Mesenchymal stem cell (in vitro differentiated cells and primary cell): ENCODE measurements around the gene COX8C.

ENCODE experiments used
- DNase-seq: peaks from one replicate; pipeline ENCODE4 v3.0.0-alpha.2; 2013
- H2AFZ ChIP-seq: one replicate; pipeline ENCODE4 v1.6.1; 2013; ENCODE audit warnings: low read depth, mild to moderate bottlenecking, control low read depth, inconsistent platforms, low read length, moderate library complexity
- H2AK5ac ChIP-seq: 2 replicates; pipeline ENCODE4 v1.6.1; 2013; ENCODE audit warnings: low read length, moderate library complexity, mild to moderate bottlenecking, inconsistent platforms; ENCODE audit not compliant: severe bottlenecking
- H2BK120ac ChIP-seq: one replicate; pipeline ENCODE4 v1.6.1; 2013; ENCODE audit warnings: low read depth, mild to moderate bottlenecking, inconsistent platforms, low read length, moderate library complexity
- H2BK12ac ChIP-seq, 2 experiments: one replicate each; pipeline ENCODE4 v1.6.1; 2013; ENCODE audit warnings: inconsistent platforms in 2 of 2, low read length in 2 of 2, mild to moderate bottlenecking in 2 of 2, moderate library complexity in 2 of 2, control low read depth in 1 of 2
- H2BK15ac ChIP-seq: one replicate; pipeline ENCODE4 v1.6.1; 2013; ENCODE audit warnings: mild to moderate bottlenecking, low read depth, inconsistent platforms; ENCODE audit not compliant: poor library complexity, severe bottlenecking
- H2BK5ac ChIP-seq: 2 replicates; pipeline ENCODE4 v1.6.1; 2013; ENCODE audit warnings: low read depth, mild to moderate bottlenecking, low read length, control low read depth, inconsistent platforms; ENCODE audit not compliant: poor library complexity, severe bottlenecking
- H3K14ac ChIP-seq, 2 experiments: one replicate each; pipeline ENCODE4 v1.6.1; 2013; ENCODE audit warnings: inconsistent platforms in 2 of 2, low read length in 2 of 2, control low read depth in 1 of 2, mild to moderate bottlenecking in 1 of 2, moderate library complexity in 1 of 2
- H3K18ac ChIP-seq, 2 experiments: one replicate each; pipeline ENCODE4 v1.6.1; 2013; ENCODE audit warnings: inconsistent platforms in 2 of 2, low read length in 2 of 2, control low read depth in 1 of 2, low read depth in 1 of 2, mild to moderate bottlenecking in 1 of 2
- H3K23ac ChIP-seq, 2 experiments: one replicate each; pipeline ENCODE4 v1.6.1; 2013; ENCODE audit warnings: inconsistent platforms in 2 of 2, low read length in 2 of 2, mild to moderate bottlenecking in 2 of 2, moderate library complexity in 2 of 2, control low read depth in 1 of 2
- H3K27ac ChIP-seq: 2 replicates; pipeline ENCODE4 v1.5.1; 2013; ENCODE audit warnings: mild to moderate bottlenecking, moderate library complexity, low read length, control low read depth, inconsistent platforms; ENCODE audit not compliant: poor library complexity, severe bottlenecking
- H3K27me3 ChIP-seq, 2 experiments: 2 replicates each; pipeline versions ENCODE4 v1.6.1 to v1.7.0; 2013; ENCODE audit warnings: low read length in 2 of 2, mild to moderate bottlenecking in 2 of 2, moderate library complexity in 2 of 2, control low read depth in 1 of 2, inconsistent platforms in 1 of 2; ENCODE audit not compliant: control insufficient read depth in 1 of 2, insufficient read depth in 1 of 2
- H3K36me3 ChIP-seq, 2 experiments: 2 replicates each; pipeline versions ENCODE4 v1.6.1 to v1.7.0; 2013; ENCODE audit warnings: low read length in 2 of 2, control low read depth in 1 of 2, inconsistent platforms in 1 of 2, low read depth in 1 of 2, mild to moderate bottlenecking in 1 of 2; ENCODE audit not compliant: insufficient read depth in 2 of 2, control insufficient read depth in 1 of 2
- H3K4ac ChIP-seq, 2 experiments: one replicate each; pipeline ENCODE4 v1.6.1; 2013; ENCODE audit warnings: inconsistent platforms in 2 of 2, low read length in 2 of 2, mild to moderate bottlenecking in 2 of 2, moderate library complexity in 2 of 2, control low read depth in 1 of 2, low read depth in 1 of 2
- H3K4me1 ChIP-seq: 2 replicates; pipeline ENCODE4 v1.6.1; 2013; ENCODE audit warnings: low read depth, low read length, control low read depth; ENCODE audit not compliant: control insufficient read depth, insufficient read depth
- H3K4me2 ChIP-seq: 2 replicates; pipeline ENCODE4 v1.6.1; 2013; ENCODE audit warnings: low read length, mild to moderate bottlenecking, inconsistent platforms; ENCODE audit not compliant: poor library complexity, severe bottlenecking
- H3K4me3 ChIP-seq, 2 experiments: 2 replicates each; pipeline versions ENCODE4 v1.5.1 to v1.7.0; 2013; ENCODE audit warnings: low read length in 2 of 2, mild to moderate bottlenecking in 2 of 2, control low read depth in 1 of 2, low read depth in 1 of 2; ENCODE audit not compliant: insufficient read depth in 1 of 2
- H3K79me1 ChIP-seq: replicated peaks from 2 replicates; pipeline ENCODE4 v1.6.1; 2013; ENCODE audit warnings: mild to moderate bottlenecking, control low read depth, low read length, inconsistent platforms; ENCODE audit not compliant: poor library complexity, severe bottlenecking
- H3K9ac ChIP-seq: 2 replicates; pipeline ENCODE4 v1.7.0; 2013; ENCODE audit warnings: mild to moderate bottlenecking, low read length, moderate library complexity
- H3K9me3 ChIP-seq: 2 replicates; pipeline ENCODE4 v1.7.0; 2013; ENCODE audit warnings: mild to moderate bottlenecking, low read length; ENCODE audit not compliant: control insufficient read depth
- H4K8ac ChIP-seq: one replicate; pipeline ENCODE4 v1.6.1; 2013; ENCODE audit warnings: inconsistent platforms, mild to moderate bottlenecking, low read length, moderate library complexity
- H4K91ac ChIP-seq: one replicate; pipeline ENCODE4 v1.6.1; 2013; ENCODE audit warnings: mild to moderate bottlenecking, low read length, inconsistent platforms
- WGBS: methylation state at CpG from one replicate; pipeline ENCODE4 v1.1.7; 2013; ENCODE audit warnings: mixed read lengths; 5-methylcytosine and 5-hydroxymethylcytosine counted together

Gene COX8C

DNA sequence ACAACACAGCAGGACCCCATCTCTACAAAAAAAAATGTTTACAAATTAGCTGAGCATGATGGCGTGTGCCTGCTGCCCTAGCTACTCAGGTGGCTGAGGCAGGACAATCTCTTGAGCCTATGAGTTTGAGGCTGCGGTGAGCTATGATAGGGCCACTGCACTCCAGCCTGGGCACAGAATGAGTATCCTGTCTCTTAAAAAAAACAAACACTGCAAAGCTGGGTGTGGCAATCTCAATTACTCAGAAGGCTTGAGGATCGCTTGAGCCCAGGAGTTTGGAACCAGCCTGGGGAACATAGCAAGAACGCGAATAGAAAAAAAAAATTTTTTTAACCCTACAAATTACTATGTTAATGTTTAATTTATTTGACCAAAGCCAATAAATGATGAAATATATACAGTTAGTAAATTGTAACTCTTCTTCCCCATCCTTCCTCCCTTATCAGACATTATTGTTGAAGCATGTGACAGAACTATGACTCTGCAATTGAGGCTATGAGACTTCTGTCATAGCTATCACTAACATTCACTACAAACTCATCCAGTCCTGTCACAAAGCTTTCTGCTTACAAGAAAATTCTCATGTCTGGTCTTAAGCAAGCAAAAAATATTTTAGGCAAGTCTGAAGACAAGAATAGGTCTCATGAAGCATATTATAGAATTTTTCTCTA lies 23.9 kb upstream of the COX8C start:
- no peak overlapping the region for H4K91ac ChIP-seq
- H3K4me3 ChIP-seq, result no peak overlapping the region
- no peak overlapping the region for H2BK15ac ChIP-seq
- WGBS, result 97% methylated on average over 3 of the region's 5 CpGs
- peak overlapping the region in 1 of 2 experiments; percentile 43 for H3K4ac ChIP-seq
- H2BK120ac ChIP-seq, result no peak overlapping the region
- H3K18ac ChIP-seq, result no peak overlapping the region
- peaks cover 6 to 7% of the 10 kb centered on the region in 2 experiments for H3K36me3 ChIP-seq
- no peak overlapping the region for H2BK12ac ChIP-seq
- H3K4me2 ChIP-seq, result no peak overlapping the region
- H3K4me1 ChIP-seq, result peaks cover 10% of the 10 kb centered on the region
- H2AFZ ChIP-seq, result no peak overlapping the region
- H3K79me1 ChIP-seq, result no peaks in the 10 kb centered on the region
- H3K9me3 ChIP-seq, result no peaks in the 10 kb centered on the region
- no peak overlapping the region for H3K9ac ChIP-seq
- H3K14ac ChIP-seq, result no peak overlapping the region
- no peak overlapping the region for H2AK5ac ChIP-seq
- peak overlapping the region; percentile 86 for H4K8ac ChIP-seq
- H3K23ac ChIP-seq, result no peak overlapping the region
- no peaks in the 10 kb centered on the region for H3K27me3 ChIP-seq
- H3K27ac ChIP-seq, result no peak overlapping the region
- no peak for DNase-seq
- no peak overlapping the region for H2BK5ac ChIP-seq

DNA sequence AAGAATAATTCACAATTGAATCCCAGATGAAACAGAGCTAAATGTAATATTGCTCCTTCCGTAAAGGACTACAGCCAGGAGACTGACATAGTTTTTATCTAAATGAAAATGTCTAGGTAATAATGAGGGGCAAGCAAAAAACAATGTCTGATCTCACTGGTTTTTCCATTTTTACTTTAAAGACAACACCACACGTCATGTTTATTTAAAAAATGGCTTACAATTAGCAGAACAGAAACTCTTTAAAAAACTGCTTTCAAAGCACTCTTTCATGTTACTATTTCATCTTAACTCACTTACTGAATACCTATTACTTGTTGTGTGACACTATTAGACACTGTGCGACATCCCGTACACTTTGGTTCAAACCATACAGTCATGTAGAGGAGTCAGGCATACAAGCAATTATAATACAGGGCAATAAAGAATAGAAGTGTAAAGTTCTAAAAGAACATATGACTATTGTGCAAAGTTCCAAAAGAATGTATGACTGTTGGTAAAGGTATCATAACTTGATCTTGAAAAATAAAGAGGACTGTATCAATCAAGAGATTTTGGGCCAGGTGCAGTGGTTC lies 23.3 kb upstream of the COX8C start:
- 95% methylated on average over 1 of the region's 4 CpGs for WGBS
- Histone ChIP-seq H2AFZ (no peak overlapping the region), H2BK15ac (no peak overlapping the region), H2BK120ac (no peak overlapping the region), H3K9ac (no peak overlapping the region), H3K36me3 (peaks cover 6 to 7% of the 10 kb centered on the region in 2 experiments), H3K4me2 (no peak overlapping the region), H3K4me3 (no peak overlapping the region), H2BK12ac (no peak overlapping the region), H2BK5ac (no peak overlapping the region), H4K91ac (no peak overlapping the region), H3K79me1 (no peaks in the 10 kb centered on the region), H3K23ac (no peak overlapping the region), H4K8ac (no peak overlapping the region), H3K4ac (no peak overlapping the region), H3K4me1 (peaks cover 12% of the 10 kb centered on the region), H3K9me3 (no peaks in the 10 kb centered on the region), H3K27ac (no peak overlapping the region), H3K18ac (no peak overlapping the region), H3K14ac (no peak overlapping the region), H3K27me3 (no peaks in the 10 kb centered on the region), H2AK5ac (no peak overlapping the region)
- no peak for DNase-seq

DNA sequence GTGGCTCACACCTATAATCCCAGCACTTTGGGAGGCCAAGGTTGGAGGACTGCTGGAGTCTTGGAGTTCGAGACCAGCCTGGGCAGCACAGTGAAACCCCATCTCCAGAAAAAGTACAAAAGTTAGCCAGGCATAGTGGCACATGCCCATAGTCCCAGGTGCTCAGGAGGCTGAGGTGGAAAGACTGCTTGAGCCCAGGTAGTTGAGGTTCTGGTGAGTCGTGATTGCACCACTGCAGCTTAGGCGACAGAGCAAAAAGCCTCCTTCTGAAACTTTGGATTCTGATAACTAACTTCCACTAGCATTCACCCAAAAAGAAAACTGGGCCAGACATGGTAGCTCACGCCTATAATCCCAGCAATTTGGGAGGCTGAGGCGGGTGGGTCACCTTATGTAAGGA lies 20.8 kb upstream of the COX8C start:
- Histone ChIP-seq H3K79me1 (no peaks in the 10 kb centered on the region), H3K9ac (no peak overlapping the region), H2BK120ac (no peak overlapping the region), H3K27me3 (no peaks in the 10 kb centered on the region), H3K36me3 (peaks cover 6 to 7% of the 10 kb centered on the region in 2 experiments), H4K91ac (no peak overlapping the region), H4K8ac (peak overlapping the region; percentile 27), H3K4me1 (peaks cover 9% of the 10 kb centered on the region), H3K9me3 (no peaks in the 10 kb centered on the region), H3K4me2 (no peak overlapping the region), H3K18ac (no peak overlapping the region), H2BK5ac (no peak overlapping the region), H2AK5ac (no peak overlapping the region), H2BK15ac (no peak overlapping the region), H3K4ac (no peak overlapping the region), H3K23ac (no peak overlapping the region), H3K4me3 (no peak overlapping the region), H2AFZ (no peak overlapping the region), H3K14ac (no peak overlapping the region), H2BK12ac (no peak overlapping the region), H3K27ac (no peak overlapping the region)
- DNase-seq, result no peak
- 97% methylated on average over 5 of the region's 5 CpGs for WGBS

DNA sequence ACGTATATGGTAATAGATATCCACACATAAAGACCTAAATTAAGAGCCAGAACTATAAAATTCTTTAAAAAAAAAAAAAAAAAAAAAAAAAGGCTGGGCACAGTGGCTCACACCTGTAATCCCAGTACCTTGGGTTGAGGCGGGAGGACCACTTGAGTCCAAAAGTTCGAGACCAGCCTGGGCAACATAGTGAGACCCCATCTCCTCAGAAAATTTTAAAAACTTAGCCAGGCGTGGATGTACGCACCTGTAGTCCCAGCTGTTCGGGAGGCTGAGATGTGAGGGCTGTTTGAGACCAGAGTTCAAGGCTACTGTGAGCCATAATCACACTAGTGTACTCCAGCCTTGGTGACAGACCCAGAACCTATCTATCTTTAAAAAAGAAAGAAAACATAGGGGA lies 18.4 kb upstream of the COX8C start:
- H3K23ac ChIP-seq, result no peak overlapping the region
- H2BK120ac ChIP-seq, result no peak overlapping the region
- H3K4me3 ChIP-seq, result no peak overlapping the region
- no peak overlapping the region for H2BK15ac ChIP-seq
- no peak overlapping the region for H4K8ac ChIP-seq
- no peak overlapping the region for H2BK5ac ChIP-seq
- no peaks in the 10 kb centered on the region for H3K9me3 ChIP-seq
- peaks cover 6 to 7% of the 10 kb centered on the region in 2 experiments for H3K36me3 ChIP-seq
- peaks cover 7% of the 10 kb centered on the region for H3K4me1 ChIP-seq
- no peak overlapping the region for H2AFZ ChIP-seq
- H3K27me3 ChIP-seq, result no peaks in the 10 kb centered on the region
- H3K14ac ChIP-seq, result no peak overlapping the region
- no peak overlapping the region for H3K4ac ChIP-seq
- no peak for DNase-seq
- no peak overlapping the region for H3K9ac ChIP-seq
- no peak overlapping the region for H2BK12ac ChIP-seq
- H4K91ac ChIP-seq, result no peak overlapping the region
- WGBS, result 97% methylated on average over 5 of the region's 6 CpGs
- H3K79me1 ChIP-seq, result no peaks in the 10 kb centered on the region
- no peak overlapping the region for H3K18ac ChIP-seq
- peak overlapping the region; percentile 61 for H2AK5ac ChIP-seq
- H3K27ac ChIP-seq, result no peak overlapping the region
- H3K4me2 ChIP-seq, result no peak overlapping the region
